K562 (cell line): ENCODE results near the gene MBNL2. TPM values are rescaled to one million over a fixed set of nuclear protein-coding genes. Genes with fewer than 3 reads are reported as not detected.

Experiments
- ATAC-seq: fragments of 200-7000 bp; cut with Tn5 transposase; 3 replicates; pipeline ENCODE4 v1.9.1; 2020; ENCODE audit warnings: moderate library complexity
- BruUV-seq: library from RNA; stranded (reverse); fragments of 400-500 nt; replicated peaks from 2 replicates; lab custom pipeline; 2021; lab: Mats Ljungman, UMichigan
- CTCF ChIA-PET: fragments of 300-600 bp; formaldehyde crosslinking; extraction: SDS; loops from one replicate; lab custom pipeline; 2021; ENCODE audit warnings: low intra/inter-chr PET ratio; lab: Yijun Ruan, JAX
- POLR2A ChIA-PET: fragments of 300-600, 350-650 bp; sonication (Branson Sonifier 250); formaldehyde crosslinking; extraction: SDS; loops from one replicate; lab custom pipeline; 2021; ENCODE audit warnings: antibody characterized with exemption, inconsistent platforms; lab: Yijun Ruan, JAX
- DNase-seq, 4 experiments: peaks; one replicate each; pipeline versions ENCODE4 v3.0.0 to v3.0.0-alpha.2; 2011 to 2018; ENCODE audit warnings: low spot score in 3 of 4, mixed read lengths in 3 of 4; ENCODE audit errors: extremely low read depth in 1 of 4
- FAIRE-seq: peaks from 2 replicates; lab custom pipeline; 2011; peaks lifted over from hg19 to GRCh38; lab: Jason Lieb, UNC
- H2AFZ ChIP-seq: 2 replicates; pipeline ENCODE4 v1.6.0; 2011; ENCODE audit warnings: low read depth, low read length, control low read depth, inconsistent platforms
- H3K27ac ChIP-seq: fragments of 200-600 bp; 3 replicates; pipeline ENCODE4 v1.8.0; 2011; ENCODE audit warnings: low read depth, mild to moderate bottlenecking, control low read depth, inconsistent platforms, low read length, moderate library complexity, mixed read lengths; ENCODE audit errors: extremely low read depth
- H3K27me3 ChIP-seq, 2 experiments: fragments of 300-600 bp in 1 of 2; 2 replicates in 1 of 2; 3 replicates in 1 of 2; pipeline versions ENCODE4 v1.6.0 to v1.8.0; 2011; ENCODE audit warnings: inconsistent platforms in 2 of 2, low read length in 2 of 2, mild to moderate bottlenecking in 1 of 2, mixed read lengths in 1 of 2, moderate library complexity in 1 of 2; ENCODE audit not compliant: control insufficient read depth in 2 of 2, insufficient read depth in 2 of 2
- H3K36me3 ChIP-seq: fragments of 300-600 bp; 3 replicates; pipeline ENCODE4 v1.8.0; 2011; ENCODE audit warnings: mild to moderate bottlenecking, low read length, inconsistent platforms; ENCODE audit not compliant: control insufficient read depth, insufficient read depth
- H3K4me1 ChIP-seq, 2 experiments: fragments of 200-600 bp in 1 of 2; replicated peaks in 1 of 2; 2 replicates in 1 of 2; 3 replicates in 1 of 2; pipeline versions ENCODE4 v1.5.1 to v1.8.0; 2011; ENCODE audit warnings: inconsistent platforms in 2 of 2, low read length in 2 of 2, mild to moderate bottlenecking in 1 of 2, mixed read lengths in 1 of 2, moderate library complexity in 1 of 2; ENCODE audit not compliant: control insufficient read depth in 2 of 2, insufficient read depth in 2 of 2
- H3K4me2 ChIP-seq: 2 replicates; pipeline ENCODE4 v1.6.1; 2011; ENCODE audit warnings: low read length, control low read depth, inconsistent platforms, mixed read lengths; ENCODE audit not compliant: insufficient read depth
- H3K4me3 ChIP-seq: fragments of 200-600 bp; sonication (generic), shearing (Covaris generic); 2 replicates; pipeline ENCODE4 v1.5.1; 2016; ENCODE audit warnings: control low read depth, inconsistent platforms
- H3K79me2 ChIP-seq: fragments of 200-600 bp; 3 replicates; pipeline ENCODE4 v1.8.0; 2011; ENCODE audit warnings: low read length, inconsistent platforms; ENCODE audit not compliant: control insufficient read depth, insufficient read depth
- H3K9ac ChIP-seq, 2 experiments: 2 replicates each; pipeline versions ENCODE4 v1.6.0 to v1.6.1; 2011; ENCODE audit warnings: low read depth in 2 of 2, low read length in 2 of 2, control low read depth in 1 of 2, inconsistent platforms in 1 of 2, mild to moderate bottlenecking in 1 of 2, mixed read lengths in 1 of 2; ENCODE audit not compliant: insufficient read depth in 1 of 2
- H3K9me1 ChIP-seq: one replicate; pipeline ENCODE4 v1.6.0; 2011; ENCODE audit warnings: inconsistent platforms, mild to moderate bottlenecking, low read length, moderate library complexity; ENCODE audit not compliant: control insufficient read depth, insufficient read depth
- H3K9me3 ChIP-seq: replicated peaks from 2 replicates; pipeline ENCODE4 v1.5.1; 2011; ENCODE audit warnings: low read depth, low read length, inconsistent platforms; ENCODE audit not compliant: control insufficient read depth, insufficient read depth
- H4K20me1 ChIP-seq: replicated peaks from 2 replicates; pipeline ENCODE4 v1.6.1; 2011; ENCODE audit warnings: low read length, inconsistent platforms, mixed read lengths; ENCODE audit not compliant: control insufficient read depth, insufficient read depth
- CEBPB ChIP-seq: fragments of 450-650 bp; IDR thresholded peaks from 2 replicates; pipeline ENCODE4 v1.6.1; 2016; ENCODE audit warnings: missing genetic modification characterization, missing compliant biosample characterization
- FOSL1 ChIP-seq: fragments of 200-800 bp; sonication (Bioruptor generic); conservative IDR thresholded peaks from 2 replicates; pipeline ENCODE4 v1.6.1; 2016; ENCODE audit warnings: missing genetic modification characterization, missing compliant biosample characterization
- FUS ChIP-seq: fragments of 200-400 bp; formaldehyde crosslinking; optimal IDR thresholded peaks from 2 replicates; pipeline ENCODE3; 2017; ENCODE audit warnings: low read depth, low read length
- HMBOX1 ChIP-seq: sonication (generic); IDR thresholded peaks from 2 replicates; pipeline ENCODE4 v1.6.1; 2016
- ID3 ChIP-seq, 2 experiments: fragments of 250-450 bp in 1 of 2; fragments of 450-650 bp in 1 of 2; sonication (Bioruptor Pico) in 1 of 2; IDR thresholded peaks; 2 replicates each; pipeline versions ENCODE4 v1.6.1 to v1.8.0; 2016 to 2021; ENCODE audit warnings: mild to moderate bottlenecking in 2 of 2, moderate library complexity in 2 of 2, missing compliant biosample characterization in 1 of 2, missing genetic modification characterization in 1 of 2
- MEIS2 ChIP-seq: fragments of 450-650 bp; IDR thresholded peaks from 2 replicates; pipeline ENCODE4 v1.6.1; 2014; ENCODE audit warnings: mild to moderate bottlenecking; ENCODE audit not compliant: partially characterized antibody
- STAG1 ChIP-seq: sonication (generic); formaldehyde crosslinking; IDR thresholded peaks from 2 replicates; pipeline ENCODE4 v1.5.0; 2020; ENCODE audit warnings: missing genetic modification reagents, borderline replicate concordance
- ZNF140 ChIP-seq: fragments of 250-450 bp; sonication (Bioruptor Pico); IDR thresholded peaks from 2 replicates; pipeline ENCODE4 v1.8.0; 2021; ENCODE audit warnings: moderate library complexity, mild to moderate bottlenecking, inconsistent platforms
- ZNF444 ChIP-seq: fragments of 250-450 bp; sonication (Bioruptor Pico); IDR thresholded peaks from 2 replicates; pipeline ENCODE4 v1.4.0; 2020; ENCODE audit warnings: mild to moderate bottlenecking, moderate library complexity
- WGBS: fragments of 100-300 bp; shearing (Covaris generic); methylation state at CpG from one replicate; pipeline ENCODE4 v1.1.6; 2016; ENCODE audit warnings: low coverage, mixed read lengths; ENCODE audit not compliant: insufficient coverage; ENCODE audit errors: missing lambda C conversion rate; 5-methylcytosine and 5-hydroxymethylcytosine counted together
- in situ Hi-C: fragments of 300-500 bp; cut with MboI; formaldehyde crosslinking; loops from 4 replicates; pipeline ENCODE4 v1.15.0; 2018; ENCODE audit warnings: inconsistent platforms, mixed read lengths
- intact Hi-C: fragments of 100-400 bp; cut with micrococcal nuclease; formaldehyde crosslinking; loops from 2 replicates; pipeline ENCODE4 v1.14.2; 2022
- polyA plus RNA-seq, 8 experiments: library from polyadenylated mRNA; depleted of rRNA in 4 of 8; stranded (reverse) in 5 of 8; unstranded in 3 of 8; fragments of >200 nt; fragmentation: Nextera tagmentation in 2 of 8; fragmentation: Illumina TruSeq in 1 of 8; extraction: Ambion mirVana in 2 of 8; extraction: Trizol in 1 of 8; gene quantifications; 2 replicates each; pipeline versions ENCODE4 v1.2.1 to v1.2.3, GENCODE V29; 2011 to 2014; ENCODE audit warnings: inconsistent platforms in 1 of 8, missing spikeins in 1 of 8
- total RNA-seq, 7 experiments: library from RNA; depleted of rRNA in 6 of 7; stranded (reverse); fragments of >200 nt in 6 of 7; fragmentation: Illumina TruSeq in 2 of 7; extraction: Trizol in 2 of 7; gene quantifications; 2 replicates each; pipeline versions ENCODE4 v1.2.1 to v1.2.3, GENCODE V29; 2011 to 2021; ENCODE audit warnings: low replicate concordance in 1 of 7
- TF ChIP-seq, protein P1 (sequence below): fragments of 250-450 bp; sonication (Bioruptor Pico); IDR thresholded peaks from 2 replicates; pipeline ENCODE4 v1.4.0; 2020; ENCODE audit warnings: mild to moderate bottlenecking
- TF ChIP-seq, protein P2 (sequence below): fragments of 250-450 bp; sonication (Bioruptor Pico); IDR thresholded peaks from 2 replicates; pipeline ENCODE4 v1.4.0; 2020; ENCODE audit warnings: borderline replicate concordance

The MBNL2 gene
- total and polyA plus RNA-seq, 9 of the 15 experiments (the other 6 are each of a cell fraction or from before 2014, with no cell fraction given), result 7.0 to 24.8 (median 13.8) TPM

DNA sequence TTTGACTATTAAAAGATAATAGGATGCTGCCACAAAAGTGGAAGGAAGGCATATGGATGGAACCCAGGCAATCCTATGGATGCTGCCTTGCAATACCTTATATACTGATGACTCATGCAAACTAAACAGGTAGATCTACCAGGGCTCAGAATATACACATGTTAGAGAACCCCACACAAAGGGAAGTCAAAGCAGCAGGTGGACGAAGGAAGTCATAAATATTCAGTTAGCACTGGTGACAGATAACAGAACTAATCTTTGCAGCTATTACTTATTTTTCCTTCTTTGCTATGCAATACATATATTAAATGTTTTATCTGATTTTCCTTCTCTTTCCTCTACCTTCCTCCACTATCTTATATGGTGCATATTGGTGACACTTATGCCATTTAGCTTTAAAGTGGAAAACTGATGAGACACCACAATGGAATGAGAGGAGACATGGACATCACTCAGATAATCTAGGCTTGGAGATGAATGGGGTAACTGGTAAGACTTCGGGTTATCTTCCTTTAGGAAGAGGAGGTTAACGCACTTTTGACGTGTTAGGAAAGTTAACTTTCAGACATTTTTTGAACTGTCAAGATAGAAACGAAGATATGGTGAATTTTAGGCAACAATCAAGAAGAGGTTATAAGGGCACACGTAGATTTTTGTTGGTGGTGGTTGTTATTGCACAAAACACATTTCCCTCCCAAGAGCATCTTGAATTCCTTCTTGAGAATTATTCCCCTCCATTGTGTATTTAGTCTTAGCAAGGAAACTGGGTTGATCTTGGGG lies 39.8 kb upstream of the MBNL2 start:
- ChIA-PET CTCF (no interaction called here), POLR2A (interaction anchor here (1.2 kb wide), 1 partner anchor 11 kb away, joined by 3 read pairs; no protein-coding TSS in a partner anchor)
- no peak for DNase-seq
- no peak for FAIRE-seq
- no peaks in the 10 kb centered on the region for H3K79me2 ChIP-seq
- intact Hi-C loops, result no loop called here
- no peak overlapping the region for H3K4me3 ChIP-seq
- no peaks in the 10 kb centered on the region; a peak in 1 of 5 replicates for H3K27me3 ChIP-seq
- no peak for ATAC-seq
- H3K9ac ChIP-seq, result no peak overlapping the region
- H3K9me3 ChIP-seq, result no peaks in the 10 kb centered on the region
- H3K4me1 ChIP-seq, result no peaks in the 10 kb centered on the region
- no peak overlapping the region for H2AFZ ChIP-seq
- H3K4me2 ChIP-seq, result no peak overlapping the region
- H3K27ac ChIP-seq, result no peak overlapping the region
- 2% methylated on average over 6 of the region's 6 CpGs for WGBS
- peak; percentile 50 for TF ChIP-seq MEIS2
- TF ChIP-seq ZNF444 (CRISPR knock-in tag), result no peak
- TF ChIP-seq CEBPB (tag), result no peak
- TF ChIP-seq FUS, result no peak
- TF ChIP-seq STAG1 (CRISPR knock-in tag), result no peak
- TF ChIP-seq, protein P1, sequence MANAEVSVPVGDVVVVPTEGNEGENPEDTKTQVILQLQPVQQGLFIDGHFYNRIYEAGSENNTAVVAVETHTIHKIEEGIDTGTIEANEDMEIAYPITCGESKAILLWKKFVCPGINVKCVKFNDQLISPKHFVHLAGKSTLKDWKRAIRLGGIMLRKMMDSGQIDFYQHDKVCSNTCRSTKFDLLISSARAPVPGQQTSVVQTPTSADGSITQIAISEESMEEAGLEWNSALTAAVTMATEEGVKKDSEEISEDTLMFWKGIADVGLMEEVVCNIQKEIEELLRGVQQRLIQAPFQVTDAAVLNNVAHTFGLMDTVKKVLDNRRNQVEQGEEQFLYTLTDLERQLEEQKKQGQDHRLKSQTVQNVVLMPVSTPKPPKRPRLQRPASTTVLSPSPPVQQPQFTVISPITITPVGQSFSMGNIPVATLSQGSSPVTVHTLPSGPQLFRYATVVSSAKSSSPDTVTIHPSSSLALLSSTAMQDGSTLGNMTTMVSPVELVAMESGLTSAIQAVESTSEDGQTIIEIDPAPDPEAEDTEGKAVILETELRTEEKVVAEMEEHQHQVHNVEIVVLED (CRISPR knock-in tag), result no peak
- TF ChIP-seq, protein P2, sequence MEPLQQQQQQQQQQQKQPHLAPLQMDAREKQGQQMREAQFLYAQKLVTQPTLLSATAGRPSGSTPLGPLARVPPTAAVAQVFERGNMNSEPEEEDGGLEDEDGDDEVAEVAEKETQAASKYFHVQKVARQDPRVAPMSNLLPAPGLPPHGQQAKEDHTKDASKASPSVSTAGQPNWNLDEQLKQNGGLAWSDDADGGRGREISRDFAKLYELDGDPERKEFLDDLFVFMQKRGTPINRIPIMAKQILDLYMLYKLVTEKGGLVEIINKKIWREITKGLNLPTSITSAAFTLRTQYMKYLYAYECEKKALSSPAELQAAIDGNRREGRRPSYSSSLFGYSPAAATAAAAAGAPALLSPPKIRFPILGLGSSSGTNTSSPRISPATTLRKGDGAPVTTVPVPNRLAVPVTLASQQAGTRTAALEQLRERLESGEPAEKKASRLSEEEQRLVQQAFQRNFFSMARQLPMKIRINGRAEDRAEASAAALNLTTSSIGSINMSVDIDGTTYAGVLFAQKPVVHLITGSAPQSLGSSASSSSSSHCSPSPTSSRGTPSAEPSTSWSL (CRISPR knock-in tag), result no peak
- TF ChIP-seq ID3 (CRISPR knock-in tag; IDR thresholded peaks at IDR 0.05), result no peak
- no peak for TF ChIP-seq ID3 (tag; IDR thresholded peaks at IDR 0.05)
- TF ChIP-seq ZNF140 (CRISPR knock-in tag), result no peak
- TF ChIP-seq HMBOX1, result peak; percentile 52; the same call in 1 of the 2 replicates
- TF ChIP-seq FOSL1, result peak; percentile 22; the same call in 1 of the 2 replicates
- H3K36me3 ChIP-seq, result no peaks in the 10 kb centered on the region
- no peaks in the 10 kb centered on the region for H3K9me1 ChIP-seq
- in situ Hi-C loops, result no loop called here
- no peaks in the 10 kb centered on the region for H4K20me1 ChIP-seq
- BruUV-seq, result no TSS peak
